NCI-H2107 treated with DMSO at 0.1 percent for 48 hours (cell line): ENCODE data around the gene FMN1.

Experiments used
- DNase-seq: peaks from one replicate; lab custom pipeline; 2025; ENCODE audit not compliant: unreplicated experiment; lab: John Stamatoyannopoulos, UW

FMN1 gene

GRCh38 chr15:32739522-32740063 lies 454.9 kb downstream of the FMN1 start:
- DNase-seq: no peak

GRCh38 chr15:32738666-32739065 lies 455.8 kb downstream of the FMN1 start:
- DNase-seq: no peak

- no peak for DNase-seq
Observed at GRCh38 chr15:32737304-32737703, 457.2 kb downstream of the FMN1 start.

- DNase-seq: no peak
Observed at GRCh38 chr15:32736701-32737061, 457.8 kb downstream of the FMN1 start.

- no peak for DNase-seq
Observed at GRCh38 chr15:32735989-32736700, 458.4 kb downstream of the FMN1 start.

- no peak for DNase-seq
Observed at GRCh38 chr15:32733281-32733680, 461.2 kb downstream of the FMN1 start.

- no peak for DNase-seq
Observed at GRCh38 chr15:32732574-32733157, 461.8 kb downstream of the FMN1 start.

GRCh38 chr15:32730677-32731654 lies 463.5 kb downstream of the FMN1 start:
- DNase-seq: no peak

GRCh38 chr15:32729700-32730395 lies 464.7 kb downstream of the FMN1 start:
- no peak for DNase-seq

GRCh38 chr15:32723171-32723948 lies 471.2 kb downstream of the FMN1 start:
- no peak for DNase-seq

GRCh38 chr15:32722136-32722535 lies 472.4 kb downstream of the FMN1 start:
- DNase-seq: no peak

GRCh38 chr15:32721596-32721995 lies 472.9 kb downstream of the FMN1 start:
- no peak for DNase-seq

GRCh38 chr15:32718821-32719716 lies 475.4 kb downstream of the FMN1 start:
- DNase-seq: no peak

- DNase-seq: no peak
Observed at GRCh38 chr15:32718227-32718820, 476.2 kb downstream of the FMN1 start.

- no peak for DNase-seq
Observed at GRCh38 chr15:32717426-32718226, 476.9 kb downstream of the FMN1 start, which contains the start of gene GREM1. Gene GREM1 (plus strand): TSS chr15:32718004. CDS start chr15:32730691, 12,687 bp downstream.

GRCh38 chr15:32716915-32717425 lies 477.5 kb downstream of the FMN1 start:
- DNase-seq: no peak

GRCh38 chr15:32716216-32716914 lies 478.1 kb downstream of the FMN1 start:
- no peak for DNase-seq
